Gastrocnemius medialis (tissue), 4 donors: ENCODE data around the gene JAML.

Experiments used
- POLR2A ChIP-seq, 2 donors: fragments of 450-650 bp; IDR thresholded peaks; one replicate each; pipeline ENCODE4 v1.6.1; 2017; ENCODE audit warnings: antibody characterized with exemption in 2 of 2, mild to moderate bottlenecking in 2 of 2, moderate library complexity in 2 of 2
- TF ChIP-seq, protein P1 (sequence below), 5 experiments: fragments of 450-650 bp in 3 of 5; fragments of 200-600 bp in 2 of 5; sonication (generic) in 2 of 5; IDR thresholded peaks in 4 of 5; conservative IDR thresholded peaks in 1 of 5; 1 replicate in 4 of 5; 2 replicates in 1 of 5; pipeline ENCODE4 v1.5.1; 2016 to 2019; ENCODE audit warnings: antibody characterized with exemption in 5 of 5, mild to moderate bottlenecking in 3 of 5, moderate library complexity in 3 of 5

GRCh38 chr11:118164885-118165284, 59.9 kb downstream of the JAML start:
- no peak for TF ChIP-seq POLR2A (IDR thresholded peaks at IDR 0.05)
- TF ChIP-seq, protein P1, sequence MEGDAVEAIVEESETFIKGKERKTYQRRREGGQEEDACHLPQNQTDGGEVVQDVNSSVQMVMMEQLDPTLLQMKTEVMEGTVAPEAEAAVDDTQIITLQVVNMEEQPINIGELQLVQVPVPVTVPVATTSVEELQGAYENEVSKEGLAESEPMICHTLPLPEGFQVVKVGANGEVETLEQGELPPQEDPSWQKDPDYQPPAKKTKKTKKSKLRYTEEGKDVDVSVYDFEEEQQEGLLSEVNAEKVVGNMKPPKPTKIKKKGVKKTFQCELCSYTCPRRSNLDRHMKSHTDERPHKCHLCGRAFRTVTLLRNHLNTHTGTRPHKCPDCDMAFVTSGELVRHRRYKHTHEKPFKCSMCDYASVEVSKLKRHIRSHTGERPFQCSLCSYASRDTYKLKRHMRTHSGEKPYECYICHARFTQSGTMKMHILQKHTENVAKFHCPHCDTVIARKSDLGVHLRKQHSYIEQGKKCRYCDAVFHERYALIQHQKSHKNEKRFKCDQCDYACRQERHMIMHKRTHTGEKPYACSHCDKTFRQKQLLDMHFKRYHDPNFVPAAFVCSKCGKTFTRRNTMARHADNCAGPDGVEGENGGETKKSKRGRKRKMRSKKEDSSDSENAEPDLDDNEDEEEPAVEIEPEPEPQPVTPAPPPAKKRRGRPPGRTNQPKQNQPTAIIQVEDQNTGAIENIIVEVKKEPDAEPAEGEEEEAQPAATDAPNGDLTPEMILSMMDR (IDR thresholded peaks at IDR 0.05 in 4 of 5, conservative IDR thresholded peaks at IDR 0.05 in 1 of 5) = no peak
